BLaER1 (cell line): Measurements from ENCODE around the gene SLC7A1.

Experiments
- H3K27ac ChIP-seq: shearing (Covaris generic); formaldehyde crosslinking; 2 replicates; pipeline ENCODE4 v1.8.1; 2022
- H3K27me3 ChIP-seq: shearing (Covaris generic); formaldehyde crosslinking; 2 replicates; pipeline ENCODE4 v1.8.1; 2022
- H3K36me3 ChIP-seq: shearing (Covaris generic); formaldehyde crosslinking; 2 replicates; pipeline ENCODE4 v1.8.1; 2022
- H3K4me1 ChIP-seq: shearing (Covaris generic); formaldehyde crosslinking; 2 replicates; pipeline ENCODE4 v1.8.1; 2022
- H3K4me2 ChIP-seq: shearing (Covaris generic); formaldehyde crosslinking; 2 replicates; pipeline ENCODE4 v1.8.1; 2022
- H3K4me3 ChIP-seq: shearing (Covaris generic); formaldehyde crosslinking; 2 replicates; pipeline ENCODE4 v1.8.1; 2022
- H3K9ac ChIP-seq: shearing (Covaris generic); formaldehyde crosslinking; 2 replicates; pipeline ENCODE4 v1.8.1; 2022
- H3K9me3 ChIP-seq: shearing (Covaris generic); formaldehyde crosslinking; 2 replicates; pipeline ENCODE4 v1.8.1; 2022
- H4K20me1 ChIP-seq: shearing (Covaris generic); formaldehyde crosslinking; 2 replicates; pipeline ENCODE4 v1.8.1; 2022
- Cebpa-rat ChIP-seq: shearing (Covaris generic); IDR thresholded peaks from 2 replicates; pipeline ENCODE4 v1.8.1; 2022

The SLC7A1 gene

DNA sequence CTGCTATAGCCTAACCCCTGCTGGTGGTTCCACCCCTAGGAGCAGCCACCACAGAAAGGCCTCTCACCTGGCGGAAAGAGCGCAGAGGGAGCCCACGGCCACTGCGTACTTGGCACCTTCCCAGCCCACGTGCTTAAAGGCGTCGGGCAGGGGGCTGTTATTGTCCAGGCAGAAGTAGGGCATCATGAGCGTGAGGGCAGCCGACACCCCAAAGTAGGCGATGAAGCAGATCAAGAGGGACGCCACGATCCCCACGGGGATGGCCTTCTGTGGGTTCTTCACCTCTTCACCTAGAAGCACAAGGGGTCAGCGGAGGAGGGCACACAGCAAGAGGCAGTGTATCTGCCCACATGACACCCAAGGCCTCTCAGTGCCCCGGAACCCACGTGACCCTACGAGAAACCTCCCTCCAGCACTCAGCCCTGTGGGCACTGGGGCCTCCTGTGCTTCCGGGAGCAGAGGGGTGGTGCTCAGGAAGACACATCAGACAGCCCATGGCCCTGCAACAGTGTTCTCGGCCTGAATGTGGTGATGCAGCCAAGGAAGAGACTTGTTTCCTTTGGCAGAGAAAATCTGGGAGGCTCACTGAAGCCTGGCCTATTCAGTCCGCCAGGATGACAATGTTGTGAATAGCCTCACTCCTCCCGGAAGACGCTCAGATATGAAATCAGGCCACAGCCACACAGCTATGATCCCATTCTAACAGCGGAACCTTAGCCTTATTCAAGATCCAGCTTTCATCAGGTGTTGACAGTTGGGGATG, 72.1 kb downstream of the SLC7A1 start:
- peak overlapping the region; percentile 69 for H3K4me2 ChIP-seq
- H3K4me3 ChIP-seq, result no peak overlapping the region
- peaks cover 99% of the 10 kb centered on the region for H3K36me3 ChIP-seq
- no peaks in the 10 kb centered on the region for H3K9me3 ChIP-seq
- peak overlapping the region; percentile 60 for H3K27ac ChIP-seq
- H3K4me1 ChIP-seq, result peaks cover 33% of the 10 kb centered on the region
- H3K27me3 ChIP-seq, result no peaks in the 10 kb centered on the region
- H4K20me1 ChIP-seq, result peaks cover 41% of the 10 kb centered on the region; the same call in 1 of the 2 replicates
- H3K9ac ChIP-seq, result no peak overlapping the region
- no peak for TF ChIP-seq Cebpa-rat

DNA sequence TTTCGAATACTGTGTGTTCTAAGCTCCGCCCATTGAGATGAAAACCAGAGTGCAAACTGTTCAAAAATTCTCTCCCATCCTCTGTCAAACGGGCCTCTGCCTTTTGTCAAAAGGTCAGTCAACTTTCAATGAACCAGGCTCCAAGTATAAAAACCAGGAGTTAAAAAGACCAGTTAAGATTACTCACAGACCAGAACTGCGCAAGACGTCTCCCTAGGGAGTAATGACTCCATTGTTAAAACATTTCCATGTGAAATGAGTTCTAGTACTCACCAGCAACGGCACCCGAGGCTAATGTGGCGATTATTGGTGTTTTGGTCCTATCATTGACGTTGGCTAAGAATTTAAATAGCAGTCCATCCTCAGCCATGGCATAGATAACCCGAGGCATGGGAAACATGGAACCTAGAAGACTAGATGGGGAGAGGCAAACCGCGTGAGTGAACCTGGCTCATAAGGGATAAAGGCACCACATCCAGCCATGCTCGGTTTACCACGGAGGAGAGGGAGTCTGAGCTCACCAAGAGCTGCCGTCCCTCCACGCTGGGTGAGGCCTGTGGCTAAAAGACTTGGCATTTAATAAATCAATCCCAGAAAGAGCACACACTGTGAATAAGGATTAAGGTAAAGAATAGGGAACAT, 73.3 kb downstream of the SLC7A1 start:
- H3K36me3 ChIP-seq, result peaks cover 99% of the 10 kb centered on the region
- no peak for TF ChIP-seq Cebpa-rat

DNA sequence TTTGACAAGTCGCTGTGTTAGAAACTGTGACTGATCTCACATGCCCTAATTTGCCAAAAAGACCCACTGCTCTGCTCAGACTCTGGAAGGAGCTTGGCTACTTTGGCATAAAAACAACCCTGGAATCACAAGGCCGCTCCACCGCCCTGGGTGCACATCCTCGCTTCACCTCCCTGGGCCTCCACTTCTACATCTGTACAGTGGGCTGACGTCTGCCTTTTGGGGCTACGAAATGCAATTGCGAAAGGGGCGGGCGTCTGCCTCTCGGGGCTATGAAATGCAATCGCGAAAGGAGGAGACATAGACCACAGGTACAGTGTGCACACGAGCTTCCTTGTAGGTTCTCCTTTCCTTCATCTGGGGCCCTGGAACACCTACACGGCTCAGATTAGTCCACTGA, 74.2 kb downstream of the SLC7A1 start:
- Histone ChIP-seq H3K27ac (no peak overlapping the region), H3K4me2 (no peak overlapping the region), H3K36me3 (peaks cover 99% of the 10 kb centered on the region), H3K4me1 (peaks cover 33% of the 10 kb centered on the region), H3K9ac (no peak overlapping the region), H4K20me1 (peaks cover 52% of the 10 kb centered on the region), H3K27me3 (no peaks in the 10 kb centered on the region), H3K9me3 (no peaks in the 10 kb centered on the region), H3K4me3 (no peak overlapping the region)
- TF ChIP-seq Cebpa-rat, result no peak

More for the DNA sequence above, 73.3 kb downstream of the SLC7A1 start:
- Histone ChIP-seq H3K9ac (no peak overlapping the region), H3K4me2 (no peak overlapping the region), H4K20me1 (peaks cover 46% of the 10 kb centered on the region), H3K27me3 (no peaks in the 10 kb centered on the region), H3K27ac (no peak overlapping the region), H3K4me1 (peaks cover 33% of the 10 kb centered on the region), H3K9me3 (no peaks in the 10 kb centered on the region), H3K4me3 (no peak overlapping the region)

GRCh38 chr13:29520671-29521070, 74.8 kb downstream of the SLC7A1 start:
- H3K9ac ChIP-seq, result no peak overlapping the region
- peaks cover 29% of the 10 kb centered on the region for H3K4me1 ChIP-seq
- no peak overlapping the region for H3K4me3 ChIP-seq
- H3K27me3 ChIP-seq, result no peaks in the 10 kb centered on the region
- H3K27ac ChIP-seq, result no peak overlapping the region
- peaks cover 99% of the 10 kb centered on the region for H3K36me3 ChIP-seq
- H4K20me1 ChIP-seq, result peaks cover 52% of the 10 kb centered on the region
- H3K4me2 ChIP-seq, result no peak overlapping the region
- no peak for TF ChIP-seq Cebpa-rat
- no peaks in the 10 kb centered on the region for H3K9me3 ChIP-seq

GRCh38 chr13:29519921-29520320, 75.6 kb downstream of the SLC7A1 start:
- H3K27me3 ChIP-seq, result no peaks in the 10 kb centered on the region
- H3K9me3 ChIP-seq, result no peaks in the 10 kb centered on the region
- H3K4me1 ChIP-seq, result peaks cover 21% of the 10 kb centered on the region
- H4K20me1 ChIP-seq, result peaks cover 52% of the 10 kb centered on the region
- H3K36me3 ChIP-seq, result peaks cover 100% of the 10 kb centered on the region
- no peak overlapping the region for H3K4me2 ChIP-seq
- H3K27ac ChIP-seq, result no peak overlapping the region
- H3K9ac ChIP-seq, result no peak overlapping the region
- no peak for TF ChIP-seq Cebpa-rat
- H3K4me3 ChIP-seq, result no peak overlapping the region

DNA sequence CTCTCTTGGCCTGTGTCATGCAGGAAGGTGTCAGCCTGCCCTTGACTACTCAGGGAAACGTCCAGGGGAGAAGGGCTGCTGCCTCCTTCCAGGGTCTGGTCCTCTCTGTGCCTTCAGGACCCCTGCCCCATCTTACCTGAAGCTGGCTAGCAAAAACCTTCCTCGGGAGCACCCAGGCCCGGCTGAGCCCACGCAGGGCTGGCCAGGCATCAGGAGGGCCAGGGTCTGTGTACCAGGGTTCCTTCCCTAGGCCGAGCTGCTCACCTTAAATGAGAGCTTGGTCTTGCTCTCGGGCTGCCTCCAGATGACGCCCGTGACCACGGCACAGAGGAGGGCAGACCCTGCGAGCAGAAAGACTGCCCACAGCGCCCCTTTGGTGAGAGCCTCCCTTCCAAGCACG, 78.6 kb downstream of the SLC7A1 start:
- Histone ChIP-seq H3K9me3 (no peaks in the 10 kb centered on the region), H3K36me3 (peaks cover 100% of the 10 kb centered on the region), H3K4me3 (no peak overlapping the region), H3K27me3 (no peaks in the 10 kb centered on the region), H3K4me2 (no peak overlapping the region), H3K27ac (no peak overlapping the region), H3K9ac (0 out of 2 replicates have a peak overlapping the region, but pooled peaks have one; percentile 10), H3K4me1 (peaks cover 3% of the 10 kb centered on the region), H4K20me1 (peaks cover 46% of the 10 kb centered on the region)
- TF ChIP-seq Cebpa-rat, result no peak

DNA sequence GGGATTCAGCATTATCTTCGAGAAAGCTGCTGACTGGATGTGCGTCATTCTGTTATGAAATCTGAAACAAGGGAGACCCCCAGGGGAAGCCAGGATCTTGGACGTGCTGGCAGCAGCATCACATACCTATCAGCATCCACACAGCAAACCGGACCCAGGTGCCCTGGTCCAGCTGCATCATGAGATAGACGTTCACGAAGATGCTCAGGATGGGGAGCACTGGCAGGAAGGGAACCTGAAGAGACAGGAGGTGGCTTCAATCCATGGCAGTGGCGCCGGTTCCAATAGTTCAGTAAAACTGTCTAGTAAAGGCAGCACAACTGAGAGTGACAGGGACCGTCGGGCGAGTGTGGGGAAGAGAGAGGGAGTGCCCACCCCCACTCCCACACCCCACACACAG, 79.5 kb downstream of the SLC7A1 start:
- Histone ChIP-seq H4K20me1 (peaks cover 55% of the 10 kb centered on the region), H3K9ac (no peak overlapping the region), H3K27me3 (no peaks in the 10 kb centered on the region), H3K4me2 (no peak overlapping the region), H3K9me3 (no peaks in the 10 kb centered on the region), H3K27ac (no peak overlapping the region), H3K4me3 (no peak overlapping the region), H3K36me3 (peaks cover 100% of the 10 kb centered on the region), H3K4me1 (peaks cover 11% of the 10 kb centered on the region)
- no peak for TF ChIP-seq Cebpa-rat

- no peak for TF ChIP-seq Cebpa-rat
- Histone ChIP-seq H3K27me3 (no peaks in the 10 kb centered on the region), H3K36me3 (peaks cover 99% of the 10 kb centered on the region), H3K4me2 (no peak overlapping the region), H4K20me1 (peaks cover 61% of the 10 kb centered on the region), H3K4me1 (peaks cover 11% of the 10 kb centered on the region), H3K27ac (no peak overlapping the region), H3K9me3 (no peaks in the 10 kb centered on the region), H3K4me3 (no peak overlapping the region), H3K9ac (no peak overlapping the region)
Measured at GRCh38 chr13:29515372-29515771, 80.1 kb downstream of the SLC7A1 start.

DNA sequence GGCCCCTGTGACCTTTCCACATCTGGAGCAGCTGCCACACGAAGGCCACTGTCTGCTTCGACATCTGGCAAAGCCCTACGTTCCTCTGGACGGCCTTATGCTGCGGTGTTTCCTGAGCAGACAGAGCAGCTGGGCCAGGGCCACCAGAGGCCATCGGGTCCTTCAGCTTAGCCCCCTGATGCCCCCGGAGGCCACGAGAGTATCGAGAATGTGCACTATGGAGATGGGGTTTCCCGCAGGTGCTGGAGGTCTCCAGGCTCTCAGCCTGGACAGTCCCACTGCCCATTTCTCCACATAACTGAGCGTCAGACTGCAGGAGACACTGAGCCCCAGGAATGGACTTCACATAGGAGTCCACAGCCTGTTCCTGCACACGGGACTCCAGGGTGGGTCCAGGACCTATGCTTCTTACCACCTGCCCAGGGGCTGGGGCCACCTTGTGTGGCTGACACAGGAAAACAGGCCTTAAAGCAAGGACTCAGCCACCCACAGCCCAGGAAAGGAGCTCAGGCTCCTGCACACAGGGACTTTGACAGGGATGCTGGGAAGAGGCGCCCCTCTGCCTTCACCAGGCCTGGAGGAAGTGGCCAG, 80.7 kb downstream of the SLC7A1 start:
- Histone ChIP-seq H3K27me3 (no peaks in the 10 kb centered on the region), H3K4me2 (no peak overlapping the region), H3K4me3 (no peak overlapping the region), H3K27ac (no peak overlapping the region), H4K20me1 (peaks cover 67% of the 10 kb centered on the region), H3K4me1 (peaks cover 11% of the 10 kb centered on the region), H3K36me3 (peaks cover 97% of the 10 kb centered on the region), H3K9me3 (no peaks in the 10 kb centered on the region), H3K9ac (no peak overlapping the region)
- no peak for TF ChIP-seq Cebpa-rat
